Measurements from ENCODE around the gene ASB13. TPM values are rescaled to one million over a fixed set of nuclear protein-coding genes. Genes with fewer than 3 reads are reported as not detected.

Gene ASB13
- total and polyA plus RNA-seq, 2 of the 13 experiments (the other 11 are each of a cell fraction or from before 2014, with no cell fraction given), result 9.3 to 15.4 TPM

- TF ChIP-seq NAIF1 (CRISPR knock-in tag; IDR thresholded peaks at IDR 0.05; ENCODE audit: borderline replicate concordance) (no peak), ZNF761 (CRISPR knock-in tag; conservative IDR thresholded peaks at IDR 0.05) (0 out of 2 replicates have a peak, but pooled peaks have one; percentile 49), SRSF9 (IDR thresholded peaks at IDR 0.05; ENCODE audit: borderline replicate concordance, insufficient read depth, low read depth, low read length, poor library complexity, severe bottlenecking) (no peak), GTF2F1 (IDR thresholded peaks at IDR 0.05; ENCODE audit: low read length) (no peak), ZSCAN29 (CRISPR knock-in tag; conservative IDR thresholded peaks at IDR 0.05) (0 out of 2 replicates have a peak, but pooled peaks have one; percentile 65), SRSF1 (optimal IDR thresholded peaks at IDR 0.05; ENCODE audit: low read depth, low read length) (no peak), RAD21 (CRISPR knock-in tag; IDR thresholded peaks at IDR 0.05) (no peak), ZFP36L2 (CRISPR knock-in tag; IDR thresholded peaks at IDR 0.05) (no peak), THAP9 (CRISPR knock-in tag; IDR thresholded peaks at IDR 0.05; ENCODE audit: borderline replicate concordance) (peak; percentile 79), CREM (IDR thresholded peaks at IDR 0.05) (peak; percentile 64), CREM (CRISPR knock-in tag; IDR thresholded peaks at IDR 0.05) (no peak), TRAFD1 (CRISPR knock-in tag; IDR thresholded peaks at IDR 0.05; ENCODE audit: borderline replicate concordance) (no peak), MYPOP (CRISPR knock-in tag; IDR thresholded peaks at IDR 0.05) (peak; percentile 48; the same call in 1 of the 2 replicates), TEF (CRISPR knock-in tag; IDR thresholded peaks at IDR 0.05) (no peak), ZSCAN9 (CRISPR knock-in tag; IDR thresholded peaks at IDR 0.05; ENCODE audit: borderline replicate concordance) (peak; percentile 73; the same call in 1 of the 2 replicates), GATAD1 (CRISPR knock-in tag; IDR thresholded peaks at IDR 0.05) (no peak), GABPB1 (CRISPR knock-in tag; IDR thresholded peaks at IDR 0.05) (peak; percentile 74), DBP (CRISPR knock-in tag; IDR thresholded peaks at IDR 0.05; ENCODE audit: not compliant biosample characterization) (no peak), SRF (IDR thresholded peaks at IDR 0.05; ENCODE audit: low read depth, low read length) (no peak), HIC2 (CRISPR knock-in tag; IDR thresholded peaks at IDR 0.05; ENCODE audit: low read depth) (peak; percentile 48; the same call in 1 of the 2 replicates)
Observed at GRCh38 chr10:5659702-5660528, 6.5 kb downstream of the ASB13 start (continued).
